Measurements from ENCODE around the gene WDR45. TPM values are rescaled to one million over a fixed set of nuclear protein-coding genes. Genes with fewer than 3 reads are reported as not detected.

WDR45 gene
- total and polyA plus RNA-seq, 7 donors = 49.5 to 102 (median 78.5) TPM

- intact Hi-C loops (cut with DNase I) = no loop called here
- TF ChIP-seq CTCF (IDR thresholded peaks at IDR 0.05) = no peak
- no peak for TF ChIP-seq EP300 (IDR thresholded peaks at IDR 0.05)
- no peak for TF ChIP-seq POLR2A (IDR thresholded peaks at IDR 0.05)
- TF ChIP-seq POLR2AphosphoS5 (IDR thresholded peaks at IDR 0.05) = no peak
- Histone ChIP-seq H3K27ac (peak overlapping the region; percentile 67 to 84 (median 72)), H3K4me1 (peaks cover 0 to 21% (median 16%) of the 10 kb centered on the region in 4 donors), H3K27me3 (no peaks in the 10 kb centered on the region), H3K36me3 (peaks cover 0 to 16% (median 5%) of the 10 kb centered on the region in 4 donors), H3K9me3 (no peaks in the 10 kb centered on the region), H3K4me3 (peak overlapping the region in 3 of 4 donors; percentile 53 to 60 (median 57))
- no peak for DNase-seq
- 57 to 65% methylated on average over 10 of the region's 10 CpGs for WGBS, 2 donors
These were observed 7.0 kb downstream of the WDR45 start for GRCh38 chrX:49072712-49073095.

GRCh38 chrX:49071877-49072711 is 7.6 kb downstream of the WDR45 start:
- H3K4me1 ChIP-seq = peaks cover 0 to 21% (median 16%) of the 10 kb centered on the region in 4 donors
- intact Hi-C loops (cut with DNase I) = no loop called here
- peak; percentile 94 for DNase-seq
- TF ChIP-seq POLR2AphosphoS5 (IDR thresholded peaks at IDR 0.05) (peak in 3 of 4 donors; percentile 28 to 37 (median 32)), EP300 (IDR thresholded peaks at IDR 0.05) (no peak), POLR2A (IDR thresholded peaks at IDR 0.05) (no peak), CTCF (IDR thresholded peaks at IDR 0.05) (no peak)
- H3K9me3 ChIP-seq = no peaks in the 10 kb centered on the region
- 31 to 54% methylated on average over 63 of the region's 63 CpGs for WGBS, 2 donors
- peak overlapping the region; percentile 67 to 84 (median 72) for H3K27ac ChIP-seq
- peaks cover 0 to 10% (median 4%) of the 10 kb centered on the region in 4 donors for H3K36me3 ChIP-seq
- H3K4me3 ChIP-seq = peak overlapping the region; percentile 26 to 60 (median 55)
- H3K27me3 ChIP-seq = no peaks in the 10 kb centered on the region

GRCh38 chrX:49070988-49071387 is 8.7 kb downstream of the WDR45 start:
- Histone ChIP-seq H3K4me3 (no peak overlapping the region), H3K9me3 (no peaks in the 10 kb centered on the region), H3K27ac (peak overlapping the region in 2 of 4 donors; percentile 75 to 84), H3K4me1 (peaks cover 0 to 21% (median 16%) of the 10 kb centered on the region in 4 donors), H3K36me3 (no peaks in the 10 kb centered on the region), H3K27me3 (no peaks in the 10 kb centered on the region)
- intact Hi-C loops (cut with DNase I) = no loop called here
- 78 to 96% methylated on average over 4 of the region's 4 CpGs for WGBS, 2 donors
- TF ChIP-seq POLR2A (IDR thresholded peaks at IDR 0.05) (no peak), CTCF (IDR thresholded peaks at IDR 0.05) (no peak), EP300 (IDR thresholded peaks at IDR 0.05) (no peak), POLR2AphosphoS5 (IDR thresholded peaks at IDR 0.05) (no peak)
- no peak for DNase-seq

- Histone ChIP-seq H3K27me3 (no peaks in the 10 kb centered on the region), H3K4me1 (peaks cover 0 to 14% (median 11%) of the 10 kb centered on the region in 4 donors), H3K4me3 (no peak overlapping the region), H3K36me3 (no peaks in the 10 kb centered on the region), H3K27ac (no peak overlapping the region), H3K9me3 (no peaks in the 10 kb centered on the region)
- WGBS, 2 donors = 91 to 92% methylated on average over 11 of the region's 11 CpGs
- intact Hi-C loops (cut with DNase I) = loop anchor here (10.0 kb wide), 1 partner anchor 56 kb away; the partner anchor contains the start of gene GPKOW
- no peak for TF ChIP-seq CTCF (IDR thresholded peaks at IDR 0.05)
- TF ChIP-seq EP300 (IDR thresholded peaks at IDR 0.05) = no peak
- no peak for TF ChIP-seq POLR2AphosphoS5 (IDR thresholded peaks at IDR 0.05)
- no peak for TF ChIP-seq POLR2A (IDR thresholded peaks at IDR 0.05)
- DNase-seq = no peak
These were observed 10.6 kb downstream of the WDR45 start for GRCh38 chrX:49069038-49069437.
